GM21723 (cell line): Measurements from ENCODE around the gene PHF8.

ENCODE experiments used
- ATAC-seq: cut with Tn5 transposase; IDR thresholded peaks from one replicate; pipeline ENCODE4 v1.9.1; 2021; ENCODE audit warnings: mild to moderate bottlenecking, moderate library complexity; ENCODE audit not compliant: unreplicated experiment

PHF8 gene

GRCh38 chrX:54024350-54024749 is 19.9 kb downstream of the PHF8 start:
- no peak for ATAC-seq

- no peak for ATAC-seq
Observed at GRCh38 chrX:54012830-54013500, 31.3 kb downstream of the PHF8 start.

GRCh38 chrX:54007682-54008081 is 36.6 kb downstream of the PHF8 start:
- no peak for ATAC-seq

GRCh38 chrX:53997724-53998123 is 46.5 kb downstream of the PHF8 start:
- no peak for ATAC-seq

- ATAC-seq: no peak
Observed at GRCh38 chrX:53992589-53992988, 51.7 kb downstream of the PHF8 start.

- ATAC-seq: no peak
Observed at GRCh38 chrX:53990171-53990570, 54.1 kb downstream of the PHF8 start.

- ATAC-seq: no peak
Observed at GRCh38 chrX:53984895-53985294, 59.4 kb downstream of the PHF8 start.

- ATAC-seq: no peak
Observed at GRCh38 chrX:53974529-53974928, 69.7 kb downstream of the PHF8 start.

GRCh38 chrX:53969540-53969939 is 74.7 kb downstream of the PHF8 start:
- no peak for ATAC-seq

- ATAC-seq: no peak
Observed at GRCh38 chrX:53950130-53950733, 94.0 kb downstream of the PHF8 start.

GRCh38 chrX:53940180-53940579 is 104.1 kb downstream of the PHF8 start:
- no peak for ATAC-seq

- no peak for ATAC-seq
Observed at GRCh38 chrX:53939127-53939526, 105.1 kb downstream of the PHF8 start.

GRCh38 chrX:53930515-53931380 is 113.5 kb downstream of the PHF8 start:
- no peak for ATAC-seq

GRCh38 chrX:53926030-53926429 is 118.2 kb downstream of the PHF8 start:
- no peak for ATAC-seq

GRCh38 chrX:53918702-53919101 is 125.6 kb downstream of the PHF8 start:
- no peak for ATAC-seq

GRCh38 chrX:53900623-53901022 is 143.7 kb downstream of the PHF8 start:
- no peak for ATAC-seq

GRCh38 chrX:53895270-53895669 is 149.0 kb downstream of the PHF8 start:
- ATAC-seq: no peak
